RPMI7951 (cell line): ENCODE data around the gene ARHGEF28. TPM values are rescaled to one million over a fixed set of nuclear protein-coding genes. Genes with fewer than 3 reads are reported as not detected.

Experiments
- DNase-seq: peaks from one replicate; pipeline ENCODE4 v3.0.0-alpha.2; 2012; ENCODE audit warnings: low read depth
- total RNA-seq: library from RNA; depleted of rRNA; stranded (reverse); fragments of >200 nt; shearing (Covaris generic); gene quantifications from 2 replicates; pipeline ENCODE4 v1.2.3, GENCODE V29; 2014

The ARHGEF28 gene
- total RNA-seq, 1 experiment from 2014 or later: 11.3 TPM

GRCh38 chr5:73776405-73776804 lies 150.4 kb downstream of the ARHGEF28 start:
- no peak for DNase-seq

DNA sequence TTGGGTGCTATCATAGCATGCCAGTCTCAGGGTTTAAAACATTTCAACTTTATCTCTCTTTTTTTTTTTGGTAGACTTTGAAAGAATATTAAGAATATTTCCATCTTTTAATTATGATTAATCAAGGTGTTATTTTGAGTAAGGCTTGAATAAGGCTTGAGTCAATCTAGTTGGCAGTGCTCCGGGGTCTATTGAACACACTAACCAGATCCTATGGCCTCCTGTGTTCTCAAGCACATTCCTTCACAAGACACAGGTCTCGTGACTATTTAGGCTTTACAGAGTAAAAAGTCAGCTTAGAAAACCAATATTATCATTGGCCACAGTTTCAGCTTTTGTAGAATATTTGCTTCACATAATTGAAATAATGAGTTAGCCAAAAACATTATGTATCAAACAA lies 151.2 kb downstream of the ARHGEF28 start:
- no peak for DNase-seq

DNA sequence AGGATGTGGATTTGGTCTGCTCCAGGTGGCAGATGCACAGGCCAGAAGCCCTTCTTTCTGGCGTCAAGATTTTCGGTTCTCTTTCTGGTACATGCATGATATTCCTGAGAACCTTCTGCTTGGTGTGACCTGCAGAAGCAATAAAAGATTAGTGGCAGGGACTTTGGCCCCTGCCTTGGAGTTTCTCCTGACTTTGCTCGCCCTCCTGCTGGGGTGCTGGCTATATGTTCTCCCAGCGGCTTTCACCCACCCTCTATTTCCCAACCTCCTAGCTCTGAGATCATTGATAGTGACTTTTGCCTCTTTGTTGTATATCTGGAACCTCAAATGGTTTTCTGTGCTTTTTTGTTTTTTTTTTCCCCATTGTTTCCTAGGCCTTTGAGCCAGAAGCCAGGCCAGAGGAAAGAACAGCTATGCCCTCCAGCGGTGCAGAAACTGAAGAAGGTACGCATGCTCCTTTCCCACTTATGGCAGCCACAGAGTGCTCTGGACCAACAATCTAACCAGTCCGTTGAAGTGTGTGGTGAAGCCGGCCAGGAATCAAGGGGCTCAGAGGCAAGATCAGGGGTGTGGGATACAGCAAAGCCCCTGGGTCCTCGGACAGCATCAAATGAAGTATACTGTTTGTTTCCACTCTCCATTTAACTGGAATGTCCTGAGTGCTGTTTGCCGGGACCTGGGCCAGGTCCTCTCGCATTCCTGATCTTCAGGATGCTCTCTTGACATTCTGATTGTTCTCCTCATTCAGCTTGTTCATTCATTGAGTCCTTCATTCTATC lies 154.5 kb downstream of the ARHGEF28 start:
- no peak for DNase-seq

- no peak for DNase-seq
Measured at GRCh38 chr5:73781107-73781768, 155.2 kb downstream of the ARHGEF28 start.

- DNase-seq: no peak
Measured at GRCh38 chr5:73783828-73784227, 157.8 kb downstream of the ARHGEF28 start.

DNA sequence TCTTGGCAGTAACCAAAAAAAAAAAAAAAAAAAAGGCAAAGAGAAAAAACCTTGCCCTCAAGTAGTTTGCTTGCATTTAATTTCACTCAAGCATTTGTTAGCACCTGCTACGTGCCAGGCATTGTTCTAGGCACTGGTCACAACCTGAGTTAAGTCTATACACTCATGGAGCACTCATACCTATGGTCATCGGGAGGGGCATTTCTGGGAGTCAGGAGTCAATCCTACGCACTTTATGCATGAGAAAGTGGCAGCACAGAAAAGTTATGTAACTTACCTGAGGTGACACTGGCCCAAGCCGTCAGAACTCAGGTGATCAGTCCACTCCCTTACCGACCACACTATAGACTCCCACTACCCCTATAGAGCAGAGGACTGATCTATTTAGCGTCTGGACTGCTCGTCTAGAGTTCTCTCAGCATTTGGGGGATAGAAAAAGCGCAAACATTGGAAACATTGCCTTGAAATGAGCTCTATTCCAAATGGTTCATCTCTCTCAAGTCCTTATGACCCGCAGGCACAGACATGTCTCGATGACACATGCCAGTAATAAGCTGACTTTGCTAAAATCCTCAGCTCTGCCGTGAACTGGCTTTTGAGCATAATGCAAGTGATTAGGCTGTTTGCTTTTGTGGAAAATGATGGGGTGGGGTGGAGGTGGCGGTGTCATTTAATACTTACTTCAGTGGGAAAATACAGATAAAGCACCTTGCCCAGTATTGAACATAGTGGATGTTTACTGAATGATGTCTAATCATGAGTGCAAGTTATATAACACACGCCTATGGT lies 160.2 kb downstream of the ARHGEF28 start:
- no peak for DNase-seq

DNA sequence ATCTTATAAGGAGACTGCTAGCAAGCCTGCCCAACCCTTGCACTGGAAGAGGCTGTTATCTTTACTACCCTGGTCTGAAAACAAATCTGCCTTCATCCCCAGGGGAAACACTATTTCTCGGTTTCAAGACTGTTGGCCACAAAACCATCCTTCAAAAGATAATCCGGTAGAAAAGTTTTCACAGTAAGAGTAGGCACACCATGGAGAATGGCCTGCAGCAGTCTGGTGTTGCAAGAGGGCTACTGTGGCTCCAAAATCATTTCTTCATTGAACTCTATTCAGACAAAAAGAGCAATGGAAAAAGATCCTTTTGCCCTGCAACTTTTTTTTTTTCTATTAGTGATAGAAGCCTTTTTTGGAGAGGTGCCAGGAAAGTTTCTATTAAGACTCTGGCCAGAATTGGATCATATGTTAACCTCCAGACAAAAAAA lies 163.9 kb downstream of the ARHGEF28 start:
- peak; percentile 21 for DNase-seq

GRCh38 chr5:73791389-73791788 lies 165.4 kb downstream of the ARHGEF28 start:
- DNase-seq: no peak

- DNase-seq: peak; percentile 67
Measured at GRCh38 chr5:73792687-73793320, 166.8 kb downstream of the ARHGEF28 start.

GRCh38 chr5:73793911-73794310 lies 167.9 kb downstream of the ARHGEF28 start:
- peak; percentile 19 for DNase-seq

- DNase-seq: peak; percentile 88
Measured at GRCh38 chr5:73796164-73797131, 170.5 kb downstream of the ARHGEF28 start.

DNA sequence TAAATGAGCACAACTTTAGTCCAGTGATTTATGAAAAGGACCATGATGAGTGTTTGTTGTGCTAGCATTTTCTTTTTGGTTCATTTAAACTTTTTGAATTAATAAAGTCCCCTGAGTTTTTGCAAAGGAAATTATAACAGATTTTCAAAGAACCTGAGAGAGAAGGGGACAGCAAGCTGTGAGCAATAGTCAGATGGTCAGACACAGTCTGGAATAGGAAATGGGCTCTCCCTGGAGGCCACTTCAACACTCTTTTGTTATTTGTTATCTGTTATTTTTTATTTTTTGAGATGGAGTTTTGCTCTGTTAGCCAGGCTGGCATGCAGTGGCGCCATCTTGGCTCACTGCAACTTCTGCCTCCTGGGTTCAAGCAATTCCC lies 171.1 kb downstream of the ARHGEF28 start:
- no peak for DNase-seq

DNA sequence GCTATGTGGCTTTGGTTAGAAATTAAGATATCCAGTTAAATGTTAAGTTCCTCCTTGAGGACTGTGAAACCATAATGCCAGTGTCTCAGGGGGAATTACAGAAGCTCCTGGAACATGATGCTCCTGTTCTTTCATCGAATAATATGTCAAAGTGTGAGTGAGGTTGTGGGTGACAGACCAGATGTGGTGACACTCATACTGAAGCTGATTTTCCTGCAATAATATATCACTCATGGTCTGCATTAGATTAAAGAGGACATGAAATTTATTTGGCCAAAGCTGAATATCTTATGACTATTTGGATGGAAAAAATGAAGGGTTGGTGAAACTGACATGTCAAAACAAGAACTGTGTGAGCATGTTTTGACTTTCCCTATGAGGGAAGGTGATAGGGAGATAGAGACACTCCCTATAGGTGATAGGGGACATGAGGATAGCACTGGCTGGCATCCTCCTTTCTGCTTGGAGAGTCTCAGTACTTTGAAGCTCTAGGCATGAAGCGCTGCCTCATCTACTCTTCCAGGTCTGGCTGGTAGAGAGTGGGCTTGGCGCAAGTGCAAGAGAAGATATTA lies 173.5 kb downstream of the ARHGEF28 start:
- DNase-seq: no peak

- DNase-seq: no peak
Measured at GRCh38 chr5:73801686-73802085, 175.7 kb downstream of the ARHGEF28 start.

DNA sequence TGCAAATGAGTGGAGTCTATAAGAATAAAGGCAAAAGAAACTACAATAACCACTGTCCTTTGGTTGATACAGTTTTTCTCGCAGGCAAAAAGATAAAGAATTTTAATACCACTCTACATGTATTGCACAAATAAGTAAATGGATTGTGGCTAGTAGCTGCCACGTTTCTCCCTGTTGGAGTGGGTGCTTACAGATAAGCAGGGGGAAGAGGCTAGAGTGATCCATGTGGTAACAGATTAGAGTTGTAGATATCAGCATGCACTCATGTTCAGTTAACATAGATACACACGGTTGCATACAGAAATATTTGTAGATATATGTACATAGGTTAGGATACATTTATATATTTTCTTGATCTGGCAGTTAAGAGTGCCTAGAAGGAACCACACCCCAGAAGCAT lies 179.5 kb downstream of the ARHGEF28 start:
- no peak for DNase-seq

DNA sequence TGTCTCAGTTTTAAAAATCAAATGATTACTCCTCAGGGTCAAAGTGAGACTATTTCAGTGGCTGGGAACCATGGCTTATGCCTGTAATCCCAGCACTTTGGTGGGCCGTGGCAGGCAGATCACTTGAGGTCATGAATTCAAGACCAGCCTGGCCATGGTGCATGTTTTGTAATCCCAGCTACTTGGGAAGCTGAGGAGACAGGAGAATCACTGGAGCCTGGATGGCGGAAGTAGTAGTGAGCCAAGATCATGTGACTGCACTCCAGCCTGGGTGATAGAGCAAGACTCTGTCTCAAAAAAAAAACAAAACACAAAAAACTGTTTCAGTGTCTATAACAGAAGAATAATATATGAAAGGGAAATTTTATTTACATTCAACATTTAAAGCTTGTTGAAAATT lies 182.9 kb downstream of the ARHGEF28 start:
- DNase-seq: no peak

GRCh38 chr5:73810429-73810828 lies 184.4 kb downstream of the ARHGEF28 start:
- no peak for DNase-seq

DNA sequence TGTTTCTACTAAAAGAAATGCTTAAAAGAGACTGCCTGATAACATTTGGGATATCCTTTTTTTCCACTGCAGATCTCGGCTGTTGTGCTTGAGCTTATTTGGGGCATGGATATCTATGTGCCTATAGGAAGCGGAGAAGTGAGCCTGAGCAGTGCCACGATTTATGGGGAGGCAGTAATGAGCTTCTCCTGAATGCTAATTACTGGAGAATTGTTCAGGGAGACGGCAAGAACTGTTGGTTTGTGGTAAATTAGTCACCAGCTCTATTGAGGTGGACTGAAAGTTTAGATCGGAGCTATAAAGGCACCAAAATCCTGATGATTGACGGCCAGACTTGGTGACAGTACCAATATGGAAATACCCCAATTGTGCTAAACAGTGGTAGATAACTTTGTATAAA lies 186.5 kb downstream of the ARHGEF28 start:
- peak; percentile 39 for DNase-seq

DNA sequence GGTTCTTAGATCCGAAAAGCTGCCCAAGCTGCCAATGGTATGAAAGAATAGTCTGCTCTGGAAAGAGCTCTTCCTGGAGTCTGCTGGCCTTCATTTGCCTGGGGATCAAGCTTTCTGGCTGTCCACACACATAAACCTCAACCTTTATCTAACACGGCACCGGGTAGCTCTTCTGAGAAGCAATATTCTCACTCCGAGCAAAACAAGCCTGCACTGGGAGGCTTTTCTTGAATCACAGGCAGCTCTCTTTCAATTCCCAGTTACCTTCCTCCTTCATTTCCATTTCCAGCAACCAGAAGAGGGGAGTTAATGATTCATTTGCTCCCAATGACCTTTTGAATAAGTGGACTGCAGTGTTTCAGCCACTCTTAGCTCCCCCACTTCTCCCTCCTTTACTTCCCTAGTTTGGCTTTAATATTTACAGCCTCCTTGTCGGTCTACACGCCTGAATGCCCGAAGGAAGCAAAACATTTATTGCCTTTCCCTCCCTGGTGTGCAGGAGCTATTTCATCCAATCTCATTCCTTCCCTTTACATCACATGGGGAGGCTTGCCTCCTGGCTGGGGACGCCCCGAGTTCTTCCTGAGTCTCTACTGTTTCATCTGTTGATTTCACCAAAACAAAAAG lies 187.1 kb downstream of the ARHGEF28 start:
- peak; percentile 24 for DNase-seq

- DNase-seq: no peak
Measured at GRCh38 chr5:73814233-73814846, 188.3 kb downstream of the ARHGEF28 start.
